GM18507 (cell line): ENCODE measurements around the gene PEX14.
"Not testable (repeated sequence)": the region's sequence is repeated elsewhere in the genome, so short reads cannot be mapped to it uniquely, and the experiment has no call there.

Source experiments
- DNase-seq: peaks from one replicate; pipeline ENCODE4 v3.0.0; 2011; ENCODE audit warnings: low read depth; ENCODE audit not compliant: insufficient read length; ENCODE audit errors: extremely low spot score
- FAIRE-seq: peaks from 2 replicates; lab custom pipeline; 2011; peaks lifted over from hg19 to GRCh38; lab: Jason Lieb, UNC

Gene PEX14

DNA sequence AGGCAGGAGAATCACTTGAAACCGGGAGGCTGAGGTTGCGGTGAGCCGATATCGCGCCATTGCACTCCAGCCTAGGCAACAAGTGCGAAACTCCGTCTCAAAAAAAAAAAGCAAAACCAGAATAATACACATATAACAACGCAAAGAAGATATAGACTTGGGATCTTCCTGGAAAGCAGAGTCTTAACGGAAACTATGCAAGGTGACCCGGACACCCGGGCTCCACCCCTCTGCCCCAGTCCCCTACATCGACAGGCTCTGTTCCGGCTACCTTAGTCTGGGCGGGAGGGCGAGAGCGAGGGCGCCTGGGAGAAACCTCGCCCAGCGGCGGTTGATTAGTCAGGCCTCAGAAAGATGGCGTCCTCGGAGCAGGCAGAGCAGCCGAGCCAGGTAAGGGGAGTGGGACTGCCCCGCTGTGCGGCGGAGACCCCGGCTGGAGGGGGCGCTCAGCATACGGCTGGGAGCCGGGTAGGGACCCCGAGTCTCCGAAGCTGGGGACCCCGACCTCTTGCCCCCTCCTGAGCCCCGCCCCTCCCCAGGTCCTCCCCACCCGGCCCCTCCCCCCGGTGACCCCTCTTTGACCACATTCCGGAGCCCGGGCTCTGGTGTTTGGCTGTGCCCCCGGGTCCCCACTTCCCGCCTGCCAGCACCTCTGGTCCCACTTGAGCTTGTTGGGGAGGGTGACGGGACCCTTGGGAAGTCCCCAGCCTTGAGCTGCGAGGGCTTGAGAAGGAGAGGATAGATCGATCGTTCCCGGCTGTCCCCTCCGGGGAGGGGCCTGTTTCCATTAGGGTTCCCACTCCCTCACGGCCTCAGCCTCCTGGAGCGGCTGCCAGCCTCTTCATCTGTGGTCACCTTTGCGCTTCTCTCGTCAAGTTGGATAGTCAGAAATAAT is at the start of gene PEX14:
Gene PEX14, plus strand, starts transcription at position 338 of the 895 bp plus-strand sequence. Its CDS starts 17 bp downstream, at position 355.
- FAIRE-seq, result peak; percentile 77
- peak; percentile 81 for DNase-seq

GRCh38 chr1:10425826-10426534 is 48.8 kb upstream of the PEX14 start:
- not testable (repeated sequence) for DNase-seq, FAIRE-seq

GRCh38 chr1:10426535-10426848 is 48.3 kb upstream of the PEX14 start:
- not testable (repeated sequence) for FAIRE-seq, DNase-seq

DNA sequence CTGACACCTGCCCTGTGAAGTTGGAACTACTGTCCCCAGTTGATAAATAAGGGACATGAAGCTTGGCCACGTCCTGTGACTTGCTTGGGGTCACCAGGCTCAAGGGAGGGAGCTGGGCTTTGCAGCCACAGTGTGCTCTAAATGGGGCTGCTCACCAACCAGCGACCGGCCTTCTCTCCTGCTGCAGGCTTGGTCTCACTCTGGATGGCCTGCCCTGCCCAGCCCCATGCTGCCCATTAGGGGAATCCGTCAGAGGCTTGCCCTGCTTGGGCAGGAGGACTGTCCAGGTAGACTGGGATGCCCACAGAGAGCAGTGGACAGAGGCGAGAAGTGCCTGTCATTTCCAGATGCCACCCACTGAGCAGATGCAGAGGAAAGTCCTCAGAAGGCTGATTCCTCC is 45.8 kb upstream of the PEX14 start:
- no peak for DNase-seq
- FAIRE-seq, result no peak

DNA sequence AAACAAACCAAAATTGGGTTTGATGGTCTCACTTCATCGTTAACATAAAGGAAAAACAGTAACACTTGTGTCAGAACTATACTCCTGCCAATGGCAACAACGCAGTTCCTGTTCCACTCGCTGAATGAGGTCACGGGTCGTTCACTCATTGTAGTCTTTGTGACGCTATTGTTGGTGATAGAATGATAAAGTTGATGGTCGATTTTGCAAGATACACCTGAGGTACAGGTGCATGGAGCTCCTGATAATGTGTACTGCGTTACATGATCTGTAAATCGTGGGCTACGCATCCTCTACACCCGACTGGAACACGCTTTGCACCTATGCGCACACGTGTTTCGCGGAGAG is 44.9 kb upstream of the PEX14 start:
- DNase-seq (no peak), FAIRE-seq (no peak)

- DNase-seq (peak; percentile 96), FAIRE-seq (peak; percentile 59)
These were observed 44.3 kb upstream of the PEX14 start, which contains the start of gene CENPS for GRCh38 chr1:10430216-10431069. Gene CENPS (plus strand): TSS chr1:10430433. CDS start chr1:10430518, 85 bp downstream.

GRCh38 chr1:10431070-10431730 is 43.5 kb upstream of the PEX14 start:
- DNase-seq (no peak), FAIRE-seq (no peak)

DNA sequence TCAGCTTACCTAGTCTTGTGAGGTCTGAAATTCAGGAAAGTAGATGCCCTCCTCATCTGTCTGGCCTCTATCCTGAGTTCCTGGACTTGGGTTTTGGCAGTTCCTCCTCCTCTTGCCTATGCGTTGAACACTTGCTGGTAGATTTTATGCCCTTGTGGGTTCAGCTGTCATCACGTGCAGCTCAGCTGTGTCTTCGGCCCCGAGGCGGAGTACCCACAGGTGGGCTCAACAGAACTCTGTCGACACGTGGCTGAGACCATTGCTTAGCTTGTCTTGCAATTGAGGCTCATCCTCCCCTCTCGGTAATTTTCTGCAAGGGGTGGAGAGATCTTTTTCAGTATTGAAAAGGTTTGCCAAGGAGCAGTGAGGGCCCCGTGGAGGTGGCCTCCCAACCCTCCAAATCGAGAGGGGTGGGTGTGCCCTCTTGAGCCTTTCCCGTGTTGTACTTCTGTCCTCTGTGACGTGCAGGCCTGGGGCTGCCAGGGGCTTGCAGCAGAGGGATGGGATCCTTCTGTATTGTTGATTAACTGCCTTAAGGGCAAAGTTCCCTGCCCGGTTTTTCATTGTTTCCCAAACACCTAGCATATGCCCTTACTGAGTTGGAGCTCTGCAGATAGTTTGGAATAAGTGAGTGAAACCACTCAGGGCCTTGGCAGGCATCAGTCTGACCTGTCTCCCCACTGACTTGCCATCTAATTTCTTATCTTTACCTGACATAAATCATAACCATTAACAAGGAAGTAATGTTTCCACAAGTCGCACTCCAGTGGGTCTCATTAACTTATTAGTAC is 41.6 kb upstream of the PEX14 start:
- DNase-seq (no peak), FAIRE-seq (no peak)

DNA sequence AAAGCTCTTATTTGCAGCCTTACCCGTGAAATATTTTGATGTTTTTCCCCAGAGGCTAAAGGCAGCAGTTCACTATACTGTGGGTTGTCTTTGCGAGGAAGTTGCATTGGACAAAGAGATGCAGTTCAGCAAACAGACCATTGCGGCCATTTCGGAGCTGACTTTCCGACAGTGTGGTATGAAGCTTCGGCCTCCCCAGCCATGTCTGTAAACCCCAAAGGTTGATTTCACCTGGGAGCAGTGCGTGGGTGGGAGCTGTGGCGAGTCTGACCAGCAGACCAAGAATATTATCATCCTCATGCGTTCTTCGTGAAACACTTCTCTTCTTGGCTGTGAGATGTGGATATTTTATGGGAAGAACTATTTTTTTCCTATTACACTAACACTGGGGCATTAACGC is 41.0 kb upstream of the PEX14 start:
- FAIRE-seq (no peak), DNase-seq (no peak)

DNA sequence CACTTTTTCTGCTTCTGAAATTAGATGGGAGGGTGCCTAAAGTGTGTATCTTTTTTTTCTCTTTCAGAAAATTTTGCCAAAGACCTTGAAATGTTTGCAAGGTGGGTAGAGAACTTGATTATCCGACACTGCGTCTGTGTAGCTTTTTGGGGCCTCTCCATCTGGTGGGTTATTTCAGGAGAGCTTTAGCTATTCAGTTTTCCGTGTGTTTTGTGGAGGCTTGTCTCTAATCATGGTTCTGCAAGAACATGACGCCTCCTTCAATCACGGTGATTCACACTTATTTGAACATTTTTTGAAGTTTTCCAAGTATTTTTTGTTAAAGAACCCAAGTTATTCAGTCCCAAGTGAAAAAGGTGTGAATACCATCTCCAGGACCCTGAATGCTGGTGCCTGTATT is 40.2 kb upstream of the PEX14 start:
- FAIRE-seq, result no peak
- no peak for DNase-seq

DNA sequence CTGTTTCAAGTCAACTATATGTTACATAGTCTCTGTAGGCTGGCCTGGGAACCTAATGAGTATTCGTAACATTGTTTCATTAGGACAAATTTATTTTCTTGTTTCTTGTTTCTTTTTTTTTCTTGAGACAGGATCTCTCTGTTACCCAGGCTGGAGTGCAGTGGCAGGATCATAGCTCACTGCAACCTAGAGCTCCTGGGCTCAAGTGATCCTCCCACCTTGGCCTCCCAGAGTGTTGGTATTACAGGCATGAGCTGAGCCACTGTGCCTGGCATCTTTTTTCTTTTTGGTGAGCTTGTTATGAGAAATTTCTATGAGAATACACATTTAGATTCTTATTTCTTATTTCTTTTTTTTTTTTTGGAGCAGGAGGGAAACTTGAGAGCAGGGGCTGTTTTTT is 37.7 kb upstream of the PEX14 start:
- no peak for DNase-seq
- FAIRE-seq, result no peak

- no peak for FAIRE-seq
These were observed 36.0 kb upstream of the PEX14 start for GRCh38 chr1:10438677-10439163.

DNA sequence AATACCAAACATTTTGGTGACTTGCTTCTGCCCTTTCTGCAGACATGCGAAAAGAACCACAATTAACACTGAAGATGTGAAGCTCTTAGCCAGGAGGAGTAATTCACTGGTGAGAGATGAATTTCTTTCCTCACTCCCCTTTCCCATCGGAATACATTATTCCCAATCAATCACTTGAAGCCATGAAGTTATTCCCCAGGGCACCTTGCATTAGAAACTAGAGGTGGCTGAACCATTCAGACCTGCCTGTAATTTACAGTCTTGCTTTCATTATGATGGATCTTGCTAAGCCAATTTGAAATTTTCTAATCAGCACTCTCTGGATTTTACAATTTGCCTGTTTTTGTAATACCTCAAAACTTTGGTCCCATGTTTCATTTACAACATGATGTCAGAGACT is 34.4 kb upstream of the PEX14 start:
- DNase-seq (no peak), FAIRE-seq (no peak)

More at GRCh38 chr1:10438677-10439163, 36.0 kb upstream of the PEX14 start:
- no peak for DNase-seq

- DNase-seq, result no peak
- FAIRE-seq, result no peak
These were observed 34.0 kb upstream of the PEX14 start for GRCh38 chr1:10440794-10441193.

DNA sequence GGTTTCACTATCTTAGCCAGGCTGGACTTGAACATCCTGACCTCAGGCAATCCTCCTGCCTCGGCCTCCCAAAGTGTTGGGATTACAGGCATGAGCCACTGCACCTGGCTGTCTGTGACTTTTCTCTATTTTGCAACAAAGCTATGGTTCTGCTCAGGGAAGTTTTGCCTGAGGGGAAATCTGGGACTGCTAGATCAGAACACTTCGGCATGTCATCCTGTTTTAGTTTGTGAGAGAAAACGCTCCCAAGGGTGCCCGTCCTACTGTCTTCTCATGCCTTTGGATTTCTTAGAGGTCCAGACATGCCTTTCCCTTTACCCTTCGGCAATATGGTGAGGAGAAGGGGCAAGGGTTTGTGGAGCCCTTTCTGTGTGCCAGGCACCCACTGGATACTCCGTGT is 30.5 kb upstream of the PEX14 start:
- FAIRE-seq, result no peak

DNA sequence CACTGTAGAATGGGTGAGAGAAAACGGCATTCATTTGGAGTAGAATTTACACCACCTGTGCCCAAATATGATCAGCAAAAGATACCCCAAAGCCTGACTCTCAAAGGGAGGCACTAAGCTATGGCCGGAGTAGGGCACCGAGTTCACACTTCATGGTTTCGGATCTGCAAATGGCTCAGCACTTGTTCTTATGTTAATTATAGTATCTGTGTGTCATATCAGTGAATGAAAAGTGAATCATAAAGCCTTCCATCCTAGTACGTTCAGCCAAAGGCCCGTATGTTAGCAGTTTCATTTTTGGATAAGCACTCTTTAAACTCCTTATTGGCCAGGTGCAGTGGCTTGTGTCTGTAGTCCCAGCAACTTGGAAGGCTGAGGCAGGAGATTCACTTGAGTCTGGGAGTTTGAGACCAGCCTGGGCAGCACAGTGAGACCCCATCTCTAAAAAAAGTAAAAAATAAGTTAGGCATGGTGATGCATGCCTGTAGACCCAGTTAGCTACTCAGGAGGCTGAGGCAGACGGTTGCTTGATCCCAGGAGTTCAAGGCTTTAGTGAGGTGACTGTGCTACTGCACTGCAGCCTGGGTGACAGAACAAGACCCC is 29.9 kb upstream of the PEX14 start:
- no peak for FAIRE-seq
- no peak for DNase-seq

More for the DNA sequence above, 30.5 kb upstream of the PEX14 start:
- DNase-seq, result no peak

DNA sequence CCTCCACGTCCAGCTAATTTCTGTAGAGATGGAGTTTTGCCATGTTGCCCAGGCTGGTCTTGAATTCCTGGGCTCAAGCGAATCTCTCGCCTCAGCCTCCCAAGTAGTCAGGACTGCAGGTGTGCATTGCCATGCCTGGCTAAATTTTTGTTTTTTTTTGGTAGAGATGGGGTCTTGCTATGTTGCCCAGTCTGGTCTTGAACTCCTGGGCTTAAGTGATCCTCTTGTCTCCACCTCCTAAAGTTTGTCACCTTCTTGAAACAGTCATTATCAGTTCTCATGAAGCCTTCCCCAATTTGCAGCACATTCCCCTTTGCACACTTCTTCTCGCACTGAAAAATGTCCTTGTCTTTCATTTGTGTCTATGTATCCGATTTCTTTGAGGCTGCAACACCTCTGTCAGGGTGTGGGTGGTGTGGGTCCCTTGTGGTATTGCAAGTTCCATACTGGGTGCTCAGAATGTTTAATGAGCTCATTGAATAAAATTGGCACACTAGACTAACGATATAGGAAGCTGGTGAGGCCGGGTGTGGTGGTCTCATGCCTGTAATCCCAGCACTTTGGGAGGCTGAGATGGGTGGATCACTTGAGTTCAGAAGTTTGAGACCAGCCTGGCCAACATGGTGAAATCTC is 27.8 kb upstream of the PEX14 start:
- no peak for FAIRE-seq
- DNase-seq, result no peak

- no peak for DNase-seq
- no peak for FAIRE-seq
These were observed 25.0 kb upstream of the PEX14 start, which contains the start of gene CORT for GRCh38 chr1:10449751-10450150. Gene CORT (plus strand): TSS chr1:10450031. CDS start chr1:10450224, 193 bp downstream.
